Psoas muscle (tissue), 8 donors: ENCODE data around the gene SLF2. TPM values are rescaled to one million over a fixed set of nuclear protein-coding genes. Genes with fewer than 3 reads are reported as not detected.

Experiments
- ATAC-seq, 4 donors: fragments of 200-7000 bp; cut with Tn5 transposase; one replicate each; pipeline ENCODE4 v1.9.1; 2020; ENCODE audit warnings: moderate library complexity in 3 of 4, mild to moderate bottlenecking in 2 of 4
- DNase-seq, 2 donors: peaks; one replicate each; pipeline ENCODE4 v3.0.0-alpha.2; 2020
- H3K27ac ChIP-seq: fragments of 200-600 bp; one replicate; pipeline ENCODE4 v1.8.0; 2022
- H3K27me3 ChIP-seq, 3 donors: fragments of 200-600 bp in 1 of 3; one replicate each; pipeline versions ENCODE4 v1.6.1 to v1.8.0; 2013 to 2022; ENCODE audit warnings: low read length in 2 of 3, mild to moderate bottlenecking in 2 of 3, moderate library complexity in 1 of 3; ENCODE audit not compliant: insufficient read depth in 3 of 3
- H3K36me3 ChIP-seq, 2 donors: fragments of 200-600 bp in 1 of 2; one replicate each; pipeline versions ENCODE4 v1.6.1 to v1.8.0; 2013 to 2022; ENCODE audit warnings: low read depth in 1 of 2, mild to moderate bottlenecking in 1 of 2, moderate library complexity in 1 of 2; ENCODE audit not compliant: insufficient read depth in 1 of 2
- H3K4me1 ChIP-seq: fragments of 200-600 bp; one replicate; pipeline ENCODE4 v1.8.0; 2022
- H3K4me3 ChIP-seq: fragments of 200-600 bp; one replicate; pipeline ENCODE4 v1.8.0; 2022; ENCODE audit warnings: mild to moderate bottlenecking
- H3K9me3 ChIP-seq: fragments of 200-600 bp; one replicate; pipeline ENCODE4 v1.8.0; 2022
- CTCF ChIP-seq: fragments of 200-600 bp; IDR thresholded peaks from one replicate; pipeline ENCODE4 v1.8.0; 2022; ENCODE audit warnings: antibody characterized with exemption
- WGBS, 3 donors: extraction: QIAGEN DNeasy Blood & Tissue Kit; methylation state at CpG; one replicate each; pipeline versions ENCODE4 v1.1.6 to v1.1.7; 2013; 5-methylcytosine and 5-hydroxymethylcytosine counted together
- intact Hi-C, 2 donors: fragments of 100-400 bp; cut with DNase I; formaldehyde crosslinking; loops; one replicate each; pipeline versions ENCODE4 v1.11.0 to v1.14.2; 2022
- polyA plus RNA-seq, 3 donors: library from polyadenylated mRNA; stranded (reverse); fragments of 200-250 nt; gene quantifications; one replicate each; pipeline ENCODE4 v1.2.3, GENCODE V29; 2013
- total RNA-seq, 4 donors: library from RNA; stranded (reverse); fragmentation: NEBNext Ultra II Directional in 2 of 4; extraction: Animal tissue kit (Norgen Biotek cat#: 25700) in 2 of 4; gene quantifications; one replicate each; pipeline versions ENCODE4 v1.2.1 to v1.2.4, GENCODE V29; 2021 to 2023
- donor health status: healthy with polysubstance abuse.
- donor health status: DM: no; HTN: no; CAD: no; lungs with moderate emphysema.
- donor health status: Bipolar disorder and iron deficiency.
- donor health status: healthy.
- donor health status: DM: yes; HTN: yes; CAD: no.
- donor health status: DM: no; HTN: no; CAD: no.
- donor health status: DM: no; HTN: no; CAD: no.
- donor health status: DM: yes; HTN: yes; CAD: no.

SLF2 gene
- total and polyA plus RNA-seq, 7 donors, result 8.0 to 26.9 (median 20.1) TPM

GRCh38 chr10:100968863-100969186, 56.1 kb downstream of the SLF2 start:
- intact Hi-C loops, result loop anchor here (2.0 to 10.0 kb wide), 2 partner anchors 46 kb away; no protein-coding TSS in a partner anchor
- H3K27me3 ChIP-seq, result no peaks in the 10 kb centered on the region
- TF ChIP-seq CTCF, result no peak
- DNase-seq (no peak), ATAC-seq (peak in 3 of 4 donors; percentile 35 to 57 (median 42))
- no peaks in the 10 kb centered on the region for H3K9me3 ChIP-seq
- peaks cover 6% of the 10 kb centered on the region for H3K4me1 ChIP-seq
- peak overlapping the region; percentile 71 for H3K4me3 ChIP-seq
- no peak overlapping the region for H3K27ac ChIP-seq
- peaks cover 3 to 27% of the 10 kb centered on the region in 2 donors for H3K36me3 ChIP-seq
- WGBS, 3 donors, result 14 to 20% (median 16%) methylated on average over 9 of the region's 9 CpGs

- intact Hi-C loops, result loop anchor here (2.0 to 10.0 kb wide), 2 partner anchors 45 kb away; no protein-coding TSS in a partner anchor
Observed at GRCh38 chr10:100969187-100970075, 56.7 kb downstream of the SLF2 start, which contains the start of gene SEMA4G. Gene SEMA4G (plus strand): TSS chr10:100969504. CDS start chr10:100972913, 3,409 bp downstream.

GRCh38 chr10:100970076-100970913, 57.5 kb downstream of the SLF2 start:
- Histone ChIP-seq H3K27ac (no peak overlapping the region), H3K36me3 (peaks cover 3 to 12% of the 10 kb centered on the region in 2 donors), H3K27me3 (no peaks in the 10 kb centered on the region), H3K4me3 (peak overlapping the region; percentile 71), H3K4me1 (peaks cover 6% of the 10 kb centered on the region), H3K9me3 (no peaks in the 10 kb centered on the region)
- DNase-seq (peak in 1 of 2 donors; percentile 29), ATAC-seq (peak in 2 of 4 donors; percentile 39 to 46)
- intact Hi-C loops, result no loop called here
- WGBS, 3 donors, result 45 to 55% (median 48%) methylated on average over 13 of the region's 13 CpGs
- no peak for TF ChIP-seq CTCF

More at GRCh38 chr10:100969187-100970075, 56.7 kb downstream of the SLF2 start, which contains the start of gene SEMA4G:
- WGBS, 3 donors, result 2 to 4% (median 3%) methylated on average over 37 to 70 of the region's 70 CpGs
- Histone ChIP-seq H3K27ac (no peak within 1 kb of the TSS), H3K4me1 (peaks cover 6% of the 10 kb centered on the region), H3K9me3 (no peaks in the 10 kb centered on the region), H3K27me3 (no peaks in the 10 kb centered on the region), H3K36me3 (peaks cover 3 to 21% of the 10 kb centered on the region in 2 donors), H3K4me3 (peak within 1 kb of the TSS; percentile 71)
- DNase-seq (peak; percentile 50 to 69), ATAC-seq (peak; percentile 80 to 91 (median 85))
- peak; percentile 65 for TF ChIP-seq CTCF

- no peaks in the 10 kb centered on the region for H3K9me3 ChIP-seq
- DNase-seq, result peak in 1 of 2 donors; percentile 10
- no peak overlapping the region for H3K27ac ChIP-seq
- WGBS, 3 donors, result 71 to 79% (median 74%) methylated on average over 4 of the region's 4 CpGs
- H3K36me3 ChIP-seq, result peaks cover 0 to 5% of the 10 kb centered on the region in 2 donors
- H3K27me3 ChIP-seq, result no peaks in the 10 kb centered on the region
- ATAC-seq, result no peak
- peaks cover 6% of the 10 kb centered on the region for H3K4me1 ChIP-seq
- TF ChIP-seq CTCF, result no peak
- intact Hi-C loops, result no loop called here
- H3K4me3 ChIP-seq, result no peak overlapping the region
Observed at GRCh38 chr10:100970914-100971811, 58.4 kb downstream of the SLF2 start.
